HG03175 (cell line): ENCODE data around the gene DNAAF2.
"Not testable (repeated sequence)": the region's sequence is repeated elsewhere in the genome, so short reads cannot be mapped to it uniquely, and the experiment has no call there.

Experiments
- ATAC-seq: cut with Tn5 transposase; IDR thresholded peaks from one replicate; pipeline ENCODE4 v1.9.1; 2021; ENCODE audit warnings: mild to moderate bottlenecking, moderate library complexity; ENCODE audit not compliant: unreplicated experiment

DNAAF2 gene

GRCh38 chr14:49622022-49622607 is 12.9 kb downstream of the DNAAF2 start:
- ATAC-seq: no peak

- peak; percentile 36 for ATAC-seq
Measured at GRCh38 chr14:49621114-49621881, 13.7 kb downstream of the DNAAF2 start.

GRCh38 chr14:49620182-49621113 is 14.6 kb downstream of the DNAAF2 start, which contains the start of the genes MGAT2 and RPL36AL:
MGAT2 (plus strand) TSS chr14:49620799; CDS start chr14:49621269, 470 bp downstream.
RPL36AL (minus strand) TSS chr14:49620626; CDS start chr14:49619104, 1,522 bp downstream.
- peak; percentile 96 for ATAC-seq

- no peak for ATAC-seq
Measured at GRCh38 chr14:49619730-49620129, 15.3 kb downstream of the DNAAF2 start.

- not testable (repeated sequence) for ATAC-seq
Measured at GRCh38 chr14:49619273-49619672, 15.8 kb downstream of the DNAAF2 start.

GRCh38 chr14:49617852-49618519 is 17.1 kb downstream of the DNAAF2 start:
- ATAC-seq: no peak

- no peak for ATAC-seq
Measured at GRCh38 chr14:49615776-49616175, 19.3 kb downstream of the DNAAF2 start.

- no peak for ATAC-seq
Measured at GRCh38 chr14:49614196-49614595, 20.8 kb downstream of the DNAAF2 start.

- no peak for ATAC-seq
Measured at GRCh38 chr14:49612671-49613070, 22.4 kb downstream of the DNAAF2 start.

- no peak for ATAC-seq
Measured at GRCh38 chr14:49612251-49612650, 22.8 kb downstream of the DNAAF2 start.

GRCh38 chr14:49607583-49607982 is 27.5 kb downstream of the DNAAF2 start:
- no peak for ATAC-seq

GRCh38 chr14:49598485-49599300 is 36.4 kb downstream of the DNAAF2 start, which contains the start of gene LRR1:
LRR1 (plus strand) TSS chr14:49598940; CDS start chr14:49599021, 81 bp downstream.
- ATAC-seq: peak; percentile 58

- ATAC-seq: no peak
Measured at GRCh38 chr14:49598189-49598484, 36.9 kb downstream of the DNAAF2 start.

GRCh38 chr14:49594347-49595091 is 40.5 kb downstream of the DNAAF2 start:
- no peak for ATAC-seq

- no peak for ATAC-seq
Measured at GRCh38 chr14:49593016-49593415, 42.0 kb downstream of the DNAAF2 start.

GRCh38 chr14:49589387-49589786 is 45.7 kb downstream of the DNAAF2 start:
- no peak for ATAC-seq

- peak; percentile 33 for ATAC-seq
Measured at GRCh38 chr14:49586673-49587460, 48.2 kb downstream of the DNAAF2 start.
